Measurements from ENCODE around the gene CPNE2. TPM values are rescaled to one million over a fixed set of nuclear protein-coding genes. Genes with fewer than 3 reads are reported as not detected.

Gene CPNE2
- polyA plus RNA-seq, 3 donors from 2014 or later, result 2.4 to 10.8 (median 5.8) TPM

DNA sequence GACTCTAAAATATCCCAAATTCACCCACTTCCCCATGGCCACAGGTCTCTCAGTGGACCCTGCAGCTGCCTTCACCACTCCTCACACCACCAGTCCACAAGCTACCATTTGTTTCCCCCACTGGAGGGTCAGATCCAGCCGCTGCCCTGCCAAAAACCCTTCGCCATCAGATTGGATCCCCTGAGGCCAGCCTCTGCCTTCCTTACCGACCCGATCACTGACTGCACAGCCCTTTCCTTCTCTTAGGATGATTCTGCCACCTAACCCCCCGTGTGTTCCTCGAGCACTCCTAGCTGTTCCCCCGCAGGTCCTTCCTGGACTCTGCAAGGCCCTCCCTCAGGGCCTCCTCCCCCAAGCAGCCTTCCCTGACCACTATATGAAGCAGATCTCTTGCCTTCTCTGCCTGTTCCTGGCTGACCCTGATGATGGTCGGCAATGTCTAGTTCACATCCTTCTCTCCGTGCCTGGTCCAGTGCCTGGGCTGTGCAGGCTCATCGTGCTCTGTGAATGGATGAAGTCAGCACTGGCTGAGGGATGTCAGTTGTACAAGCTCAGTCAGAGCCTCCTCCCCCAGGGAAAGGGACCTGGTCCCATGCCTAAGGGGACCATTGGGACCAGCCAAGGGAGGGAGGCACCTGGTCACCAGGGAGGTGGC, 46.0 kb downstream of the CPNE2 start:
- H3K36me3 Mint-ChIP-seq, result no peaks in the 10 kb centered on the region
- H3K9me3 Mint-ChIP-seq, result no peaks in the 10 kb centered on the region
- no peak for DNase-seq
- peaks cover 1 to 5% (median 3%) of the 10 kb centered on the region in 3 donors for H3K27me3 Mint-ChIP-seq (ENCODE audit: low read depth in 3 of 3)
- H3K4me1 Mint-ChIP-seq, result peaks cover 65 to 72% of the 10 kb centered on the region in 2 donors
- no peak overlapping the region for H3K4me3 Mint-ChIP-seq
- peak overlapping the region; percentile 5 to 84 (median 64) for H3K27ac Mint-ChIP-seq

DNA sequence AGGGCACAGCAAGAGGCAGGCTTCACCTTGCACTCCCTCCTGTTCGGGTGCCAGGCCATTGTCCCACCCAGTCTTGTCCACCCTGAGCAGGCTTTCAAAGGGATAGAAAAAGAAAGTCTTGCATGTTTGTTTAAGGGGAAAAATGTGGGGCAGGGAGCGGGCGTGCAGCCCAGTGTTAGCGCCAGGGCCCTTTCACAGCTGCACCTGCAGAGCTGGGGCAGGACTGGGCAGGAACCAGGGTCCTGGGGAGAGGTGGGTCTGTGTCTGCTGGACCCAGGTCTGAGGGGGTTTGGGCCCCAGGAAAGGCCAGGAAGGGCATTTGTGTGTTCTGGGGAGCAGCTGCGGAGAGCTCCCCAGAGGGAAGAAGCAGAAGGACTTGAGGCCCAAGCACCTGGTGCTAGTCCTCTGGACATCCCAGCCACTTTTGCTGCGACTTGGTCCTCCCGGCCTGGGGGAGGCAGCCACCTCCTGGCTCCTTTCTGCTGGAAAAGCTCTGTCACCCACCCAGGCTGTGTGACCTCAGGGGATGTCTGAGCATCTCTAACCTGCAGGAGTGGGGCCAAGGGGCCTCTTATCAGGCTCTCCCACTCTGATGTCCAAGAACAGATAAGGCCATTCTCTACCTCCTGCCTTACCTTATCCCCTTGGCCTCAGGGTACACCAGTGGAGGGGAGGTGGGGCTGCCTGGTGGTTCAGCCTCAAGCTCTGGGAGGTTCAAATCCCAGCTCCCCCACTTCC, 48.7 kb downstream of the CPNE2 start:
- peaks cover 38 to 45% of the 10 kb centered on the region in 2 donors for H3K4me1 Mint-ChIP-seq
- DNase-seq, result no peak

DNA sequence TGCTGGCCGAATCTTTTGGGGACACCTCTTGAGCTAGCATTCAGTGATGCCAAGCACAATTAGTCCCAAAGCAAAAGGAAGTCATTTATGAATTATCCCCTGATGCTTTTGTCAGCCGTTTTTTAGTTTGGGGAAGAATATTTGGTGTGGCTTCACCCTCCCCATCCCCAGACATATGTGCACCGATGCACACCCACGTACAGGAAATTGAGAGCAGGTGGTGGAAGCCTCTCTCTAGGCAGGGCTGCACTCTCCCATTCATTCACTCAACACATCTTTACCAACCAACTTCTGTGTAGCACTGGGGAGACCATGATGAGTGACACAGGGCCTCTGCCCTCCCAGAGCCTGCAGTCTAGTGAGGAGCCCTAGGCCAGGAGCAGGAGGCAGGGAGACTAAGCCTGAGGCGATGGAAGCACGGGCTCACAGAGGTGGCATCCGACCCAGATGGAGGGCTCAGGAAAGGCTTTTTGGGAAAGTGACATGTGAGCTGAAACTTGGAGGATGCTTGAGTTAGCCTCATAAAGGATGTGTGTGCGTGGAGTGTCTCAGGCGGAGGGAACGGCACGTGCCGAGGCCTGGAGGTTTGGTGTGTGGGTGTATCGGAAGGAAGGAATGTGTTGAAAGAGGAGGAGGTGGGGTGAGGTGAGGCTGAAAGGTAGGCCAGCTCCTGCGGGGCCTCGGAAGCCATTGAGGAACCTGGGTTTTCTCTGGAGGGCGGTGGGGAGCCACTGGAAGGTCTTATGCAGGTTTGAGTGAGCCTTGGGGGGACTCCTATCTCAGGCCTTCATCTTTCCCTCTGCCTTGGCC, 49.6 kb downstream of the CPNE2 start:
- no peak for DNase-seq
- H3K27ac Mint-ChIP-seq, result peak overlapping the region in 3 of 6 donors; percentile 10 to 42 (median 35)
- peak overlapping the region in 1 of 5 donors; percentile 44 for H3K4me3 Mint-ChIP-seq
- H3K36me3 Mint-ChIP-seq, result no peaks in the 10 kb centered on the region
- H3K9me3 Mint-ChIP-seq, result no peaks in the 10 kb centered on the region
- peaks cover 32 to 36% of the 10 kb centered on the region in 2 donors for H3K4me1 Mint-ChIP-seq
- H3K27me3 Mint-ChIP-seq (ENCODE audit: low read depth in 3 of 3), result peaks cover 1 to 2% (median 2%) of the 10 kb centered on the region in 3 donors

More for the DNA sequence above, 48.7 kb downstream of the CPNE2 start:
- no peaks in the 10 kb centered on the region for H3K36me3 Mint-ChIP-seq
- no peaks in the 10 kb centered on the region for H3K9me3 Mint-ChIP-seq
- H3K27ac Mint-ChIP-seq, result peak overlapping the region in 1 of 6 donors; percentile 35
- H3K27me3 Mint-ChIP-seq (ENCODE audit: low read depth in 3 of 3), result peaks cover 1 to 3% (median 2%) of the 10 kb centered on the region in 3 donors
- H3K4me3 Mint-ChIP-seq, result no peak overlapping the region

DNA sequence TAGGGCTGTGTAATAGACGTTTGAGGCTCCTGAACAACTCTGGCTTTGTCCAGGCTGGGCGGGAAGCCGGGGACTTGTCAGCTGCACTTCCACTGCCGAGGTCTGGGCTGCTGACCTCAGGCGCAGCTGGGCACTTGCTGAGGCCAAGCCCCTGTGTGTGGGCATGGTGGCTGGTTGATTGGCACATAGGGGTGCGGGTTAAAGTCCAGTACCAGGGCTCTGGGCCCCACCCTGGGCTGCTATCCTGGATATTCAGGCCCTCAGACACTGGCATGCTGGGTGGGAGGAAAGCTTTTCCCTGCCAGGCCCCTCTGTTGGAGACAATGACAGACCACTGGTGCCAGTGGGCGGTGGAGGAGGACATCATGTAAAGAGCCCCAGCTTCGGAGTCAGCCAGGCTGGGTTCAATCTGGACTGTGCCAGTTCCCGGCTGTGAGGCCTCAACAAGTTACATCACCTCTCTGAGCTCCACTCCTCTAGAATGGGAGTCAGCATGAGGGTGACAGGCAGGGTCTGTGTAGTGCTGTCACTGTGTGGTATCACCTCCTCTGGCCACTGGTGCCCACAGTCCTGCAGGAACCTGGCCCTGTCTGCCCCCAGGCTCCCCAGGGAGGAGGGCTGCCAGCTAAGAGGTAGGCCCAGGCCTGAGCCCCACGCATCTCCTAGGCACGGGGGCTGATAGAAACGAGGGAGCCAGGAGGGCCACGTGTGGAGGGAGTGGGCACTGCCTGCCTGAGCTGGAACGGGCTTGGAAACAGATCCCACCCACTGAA, 51.0 kb downstream of the CPNE2 start:
- peaks cover 32 to 35% of the 10 kb centered on the region in 2 donors for H3K4me1 Mint-ChIP-seq
- no peak overlapping the region for H3K27ac Mint-ChIP-seq
- H3K9me3 Mint-ChIP-seq, result no peaks in the 10 kb centered on the region
- peaks cover 1 to 2% (median 2%) of the 10 kb centered on the region in 3 donors for H3K27me3 Mint-ChIP-seq (ENCODE audit: low read depth in 3 of 3)
- no peak overlapping the region for H3K4me3 Mint-ChIP-seq
- no peak for DNase-seq
- no peaks in the 10 kb centered on the region for H3K36me3 Mint-ChIP-seq

DNA sequence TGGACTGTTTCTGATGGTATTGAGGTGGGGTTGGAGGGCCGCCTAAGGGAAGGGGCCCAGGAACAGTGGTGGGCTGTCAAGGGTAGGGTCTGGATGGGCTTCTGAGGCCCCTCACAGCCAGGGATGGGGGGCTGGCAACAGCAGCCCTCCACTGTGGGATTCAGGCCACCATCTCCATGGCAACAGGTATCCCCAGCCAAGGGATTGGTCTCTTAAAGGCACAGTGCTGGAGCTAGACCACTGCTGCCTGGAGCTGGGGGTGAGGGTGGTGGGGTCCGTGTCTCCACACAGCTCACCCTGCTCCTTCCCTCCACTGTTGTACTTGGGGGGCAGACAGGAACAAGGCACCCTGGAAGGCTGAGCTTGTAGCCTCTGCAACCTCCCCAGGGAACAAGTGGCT, 51.6 kb downstream of the CPNE2 start:
- Mint-ChIP-seq H3K4me3 (no peak overlapping the region), H3K36me3 (no peaks in the 10 kb centered on the region), H3K27ac (no peak overlapping the region), H3K9me3 (no peaks in the 10 kb centered on the region), H3K4me1 (peaks cover 25 to 32% of the 10 kb centered on the region in 2 donors), H3K27me3 (ENCODE audit: low read depth in 3 of 3) (peaks cover 0 to 2% (median 2%) of the 10 kb centered on the region in 3 donors)
- no peak for DNase-seq

DNA sequence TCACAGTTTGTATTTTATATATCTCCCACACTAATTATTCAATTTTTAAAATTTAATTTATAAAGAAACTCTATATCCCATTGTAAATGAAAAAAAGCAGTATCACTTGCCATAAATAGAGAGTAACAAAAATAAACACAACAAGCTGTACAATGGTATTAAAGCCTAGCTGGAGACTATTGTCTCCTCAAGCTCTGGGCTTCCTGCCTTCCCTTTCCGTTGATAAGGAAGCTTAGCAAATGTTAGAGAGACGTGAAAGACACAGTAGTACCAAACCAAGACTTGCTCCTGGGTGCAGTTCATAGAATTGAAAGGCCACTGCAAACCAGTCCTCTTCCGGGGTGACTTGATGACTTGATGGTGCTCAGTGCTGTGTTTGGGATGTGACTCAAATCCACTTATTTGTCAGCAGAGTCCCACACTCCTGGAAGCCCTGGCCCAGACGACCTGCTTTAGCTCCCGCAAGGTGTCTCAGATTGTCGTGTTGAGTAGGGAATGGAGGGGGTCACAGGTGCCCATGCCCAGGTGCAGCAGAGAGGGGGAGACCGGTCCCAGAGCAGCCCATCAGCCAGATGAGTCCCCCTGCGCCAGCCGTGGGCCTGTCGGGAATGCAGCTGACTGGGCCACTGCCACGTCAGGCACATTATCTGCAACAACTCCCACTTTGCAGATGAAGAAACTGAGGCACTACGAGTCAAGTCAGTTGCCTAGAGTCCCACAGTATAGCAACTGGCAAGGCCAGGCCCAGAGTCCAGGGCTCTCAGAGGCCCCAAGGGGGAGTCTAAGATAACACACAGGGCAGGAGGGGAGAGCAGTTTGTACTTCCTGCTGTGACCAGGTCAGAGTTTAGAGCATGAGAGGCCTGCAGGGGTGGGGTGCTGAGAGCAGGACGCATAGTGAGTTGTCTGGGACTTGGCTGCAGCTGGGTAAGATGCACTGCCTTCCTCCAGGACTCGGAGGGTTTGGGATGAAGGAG, 53.0 kb downstream of the CPNE2 start:
- H3K27me3 Mint-ChIP-seq (ENCODE audit: low read depth in 3 of 3), result peaks cover 0 to 2% (median 2%) of the 10 kb centered on the region in 3 donors
- H3K4me3 Mint-ChIP-seq, result no peak overlapping the region
- no peak for DNase-seq
- H3K27ac Mint-ChIP-seq, result no peak overlapping the region
- no peaks in the 10 kb centered on the region for H3K36me3 Mint-ChIP-seq
- H3K9me3 Mint-ChIP-seq, result no peaks in the 10 kb centered on the region
- H3K4me1 Mint-ChIP-seq, result peaks cover 19 to 24% of the 10 kb centered on the region in 2 donors

DNA sequence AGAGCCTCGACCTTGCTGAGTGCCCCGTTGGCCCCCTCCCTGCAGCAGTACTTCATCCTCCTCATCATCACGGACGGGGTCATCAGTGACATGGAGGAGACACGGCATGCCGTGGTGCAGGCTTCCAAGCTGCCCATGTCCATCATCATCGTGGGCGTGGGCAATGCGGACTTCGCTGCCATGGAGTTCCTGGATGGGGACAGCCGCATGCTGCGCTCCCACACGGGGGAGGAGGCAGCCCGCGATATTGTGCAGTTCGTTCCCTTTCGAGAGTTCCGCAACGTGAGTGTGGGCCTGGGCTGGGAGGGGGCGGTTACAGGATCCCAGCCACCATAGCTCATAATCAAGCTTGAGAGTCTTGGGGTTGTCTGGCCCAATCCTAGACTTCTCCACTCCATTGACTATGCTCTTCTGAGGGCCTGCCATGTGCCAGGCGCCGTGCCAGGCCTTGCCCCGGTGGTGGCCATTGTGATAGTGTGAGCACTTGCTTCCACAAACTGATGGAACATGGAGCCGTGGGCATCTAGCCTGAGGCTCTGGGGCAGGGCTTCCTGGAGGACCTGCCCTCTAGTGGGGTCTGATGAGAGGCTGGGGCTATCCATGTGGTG, 53.8 kb downstream of the CPNE2 start:
- H3K4me1 Mint-ChIP-seq, result peaks cover 16 to 24% of the 10 kb centered on the region in 2 donors
- no peak overlapping the region for H3K4me3 Mint-ChIP-seq
- H3K27ac Mint-ChIP-seq, result no peak overlapping the region
- H3K27me3 Mint-ChIP-seq (ENCODE audit: low read depth in 3 of 3), result peaks cover 0 to 2% (median 2%) of the 10 kb centered on the region in 3 donors
- DNase-seq, result no peak
- H3K36me3 Mint-ChIP-seq, result no peaks in the 10 kb centered on the region
- no peaks in the 10 kb centered on the region for H3K9me3 Mint-ChIP-seq

DNA sequence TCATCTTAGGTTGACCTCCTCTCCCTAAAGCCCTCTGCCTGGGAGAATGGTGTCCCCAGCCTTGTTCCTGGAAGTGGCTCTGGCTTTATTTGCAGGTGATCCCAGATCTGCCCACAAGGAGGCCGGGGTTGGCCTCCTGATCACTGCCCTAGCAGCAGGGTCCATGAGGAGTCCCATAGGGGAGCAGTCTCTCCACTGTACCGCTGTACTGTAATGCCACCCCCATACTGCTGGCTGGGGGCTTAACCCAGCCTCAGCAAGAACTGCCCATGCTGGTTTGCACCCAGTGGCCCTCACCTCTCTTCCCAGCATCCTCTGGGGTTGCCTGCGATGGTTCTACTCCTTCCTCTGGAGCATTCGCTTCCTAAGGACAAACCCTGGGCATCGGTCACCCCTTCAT, 54.4 kb downstream of the CPNE2 start:
- Mint-ChIP-seq H3K36me3 (no peaks in the 10 kb centered on the region), H3K4me1 (peaks cover 15 to 21% of the 10 kb centered on the region in 2 donors), H3K27ac (no peak overlapping the region), H3K4me3 (no peak overlapping the region), H3K27me3 (ENCODE audit: low read depth in 3 of 3) (peaks cover 0 to 2% (median 2%) of the 10 kb centered on the region in 3 donors), H3K9me3 (no peaks in the 10 kb centered on the region)
- no peak for DNase-seq

DNA sequence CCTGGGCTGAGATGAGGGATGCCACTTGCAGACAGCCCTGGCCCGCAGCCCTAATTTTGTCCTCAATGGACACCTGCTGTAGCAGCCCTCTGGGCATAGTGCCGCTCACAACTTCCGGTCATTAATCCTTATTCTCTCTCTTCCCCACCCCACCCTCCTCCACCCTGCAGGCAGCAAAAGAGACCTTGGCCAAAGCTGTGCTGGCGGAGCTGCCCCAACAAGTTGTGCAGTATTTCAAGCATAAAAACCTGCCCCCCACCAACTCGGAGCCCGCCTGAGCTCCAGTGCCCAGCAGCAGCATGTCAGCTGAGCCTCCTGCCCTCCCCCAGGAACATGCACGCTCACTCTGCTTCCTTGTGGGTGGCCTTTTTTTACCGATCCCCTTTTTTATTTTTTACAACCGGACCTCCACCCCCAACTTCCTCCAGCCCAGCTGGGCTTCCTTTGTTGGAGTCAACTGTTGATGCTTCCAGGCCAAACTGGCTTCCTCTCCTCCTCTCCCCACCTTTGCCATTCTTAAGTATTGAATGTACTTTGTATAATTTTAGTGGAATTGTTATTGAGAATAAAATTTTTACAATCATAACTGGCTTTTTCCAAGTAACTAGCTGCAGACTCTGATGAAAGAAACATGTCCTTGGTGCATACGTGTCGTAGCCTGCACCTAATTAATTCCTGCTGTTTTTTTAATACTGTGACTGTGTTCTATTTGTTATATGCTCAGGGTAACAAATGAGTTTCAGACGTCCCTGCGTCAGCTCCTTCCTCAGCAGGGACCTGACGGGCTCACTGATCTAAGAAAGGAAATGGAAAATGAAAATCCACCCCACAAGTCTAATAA, 55.2 kb downstream of the CPNE2 start:
- no peak overlapping the region for H3K4me3 Mint-ChIP-seq
- H3K9me3 Mint-ChIP-seq, result no peaks in the 10 kb centered on the region
- peak overlapping the region in 2 of 6 donors; percentile 5 to 25 for H3K27ac Mint-ChIP-seq
- H3K36me3 Mint-ChIP-seq, result peaks cover 6 to 7% (median 6%) of the 10 kb centered on the region in 3 donors
- DNase-seq, result no peak
- H3K4me1 Mint-ChIP-seq, result peaks cover 8 to 13% of the 10 kb centered on the region in 2 donors
- peaks cover 0 to 2% (median 0%) of the 10 kb centered on the region in 3 donors for H3K27me3 Mint-ChIP-seq (ENCODE audit: low read depth in 3 of 3)

DNA sequence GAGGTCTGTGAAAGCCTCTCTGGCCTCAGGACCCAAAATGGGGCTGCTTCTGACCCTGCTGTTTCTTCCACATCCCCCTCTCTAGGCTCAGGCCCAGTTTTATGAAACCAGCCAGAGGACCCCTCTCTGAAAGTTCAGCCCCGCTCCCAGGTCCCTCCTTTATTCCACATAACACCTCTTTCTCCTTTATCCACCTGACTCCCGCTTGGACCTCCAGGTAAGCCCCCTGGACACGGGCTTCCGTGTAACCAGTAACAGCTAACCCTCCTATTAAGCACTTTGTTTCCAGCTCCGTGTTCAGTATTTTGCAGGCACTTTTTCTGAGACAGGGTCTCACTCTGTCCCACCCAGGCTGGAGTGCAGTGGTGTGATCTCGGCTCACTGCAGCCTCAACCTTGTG, 56.1 kb downstream of the CPNE2 start:
- no peak for DNase-seq
- Mint-ChIP-seq H3K27ac (peak overlapping the region in 1 of 6 donors; percentile 59), H3K36me3 (peaks cover 12 to 16% (median 14%) of the 10 kb centered on the region in 3 donors), H3K4me3 (no peak overlapping the region), H3K9me3 (no peaks in the 10 kb centered on the region), H3K4me1 (peaks cover 8 to 13% of the 10 kb centered on the region in 2 donors), H3K27me3 (ENCODE audit: low read depth in 3 of 3) (peaks cover 0 to 2% (median 0%) of the 10 kb centered on the region in 3 donors)

DNA sequence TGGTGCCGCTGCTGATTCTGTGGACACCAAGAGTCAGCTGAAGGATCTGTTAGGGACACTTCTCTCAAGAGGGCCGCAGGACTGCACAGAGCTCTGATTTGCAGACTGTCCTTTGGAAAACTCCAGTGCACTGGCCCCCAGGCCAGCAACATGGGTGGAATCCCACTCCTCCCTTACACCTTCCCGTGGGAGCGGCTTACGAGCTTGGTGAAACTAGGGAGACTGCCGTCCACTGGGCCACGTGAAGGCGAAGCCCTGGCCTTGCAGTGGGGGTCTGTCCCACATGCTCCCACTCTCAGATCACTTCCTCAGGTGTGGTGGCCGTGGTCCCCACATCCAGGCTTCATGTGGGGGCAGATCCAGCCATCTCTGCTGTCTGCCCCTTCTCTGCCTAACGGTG, 57.0 kb downstream of the CPNE2 start:
- Mint-ChIP-seq H3K36me3 (peaks cover 14 to 25% (median 22%) of the 10 kb centered on the region in 3 donors), H3K27me3 (ENCODE audit: low read depth in 3 of 3) (peaks cover 0 to 2% (median 0%) of the 10 kb centered on the region in 3 donors), H3K4me1 (peaks cover 8 to 13% of the 10 kb centered on the region in 2 donors), H3K4me3 (no peak overlapping the region), H3K27ac (no peak overlapping the region), H3K9me3 (no peaks in the 10 kb centered on the region)
- DNase-seq, result no peak
